Measurements from ENCODE around the gene KCNT1.

The KCNT1 gene

DNA sequence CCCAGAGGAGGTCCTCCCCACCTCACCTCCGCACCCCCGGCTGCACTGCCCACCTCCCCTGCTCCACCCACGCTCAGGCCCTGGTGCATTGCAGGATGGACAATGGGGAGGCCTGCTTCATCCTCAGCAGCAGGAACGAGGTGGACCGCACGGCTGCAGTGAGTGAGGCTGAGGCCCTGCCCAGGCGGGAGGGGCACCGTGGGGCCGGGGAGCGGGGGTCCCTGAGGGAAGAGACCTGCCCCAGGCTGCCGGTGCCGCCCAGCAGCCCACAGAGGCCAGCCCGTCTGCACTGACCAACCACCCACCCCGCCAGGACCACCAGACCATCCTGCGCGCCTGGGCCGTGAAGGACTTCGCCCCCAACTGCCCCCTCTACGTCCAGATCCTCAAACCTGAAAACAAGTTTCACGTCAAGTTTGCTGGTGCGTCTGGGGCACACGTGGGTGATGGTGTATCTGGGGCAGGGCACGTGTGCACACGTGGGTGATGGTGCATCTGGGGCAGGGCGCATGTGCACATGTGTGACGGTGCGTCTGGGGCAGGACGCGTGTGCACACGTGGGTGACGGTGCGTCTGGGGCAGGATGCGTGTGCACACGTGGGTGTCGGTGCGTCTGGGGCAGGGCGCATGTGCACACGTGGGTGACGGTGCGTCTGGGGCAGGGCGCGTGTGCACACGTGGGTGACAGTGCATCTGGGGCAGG is 66.7 kb downstream of the KCNT1 start:
- no peak for DNase-seq (ENCODE audit: low read depth)

DNA sequence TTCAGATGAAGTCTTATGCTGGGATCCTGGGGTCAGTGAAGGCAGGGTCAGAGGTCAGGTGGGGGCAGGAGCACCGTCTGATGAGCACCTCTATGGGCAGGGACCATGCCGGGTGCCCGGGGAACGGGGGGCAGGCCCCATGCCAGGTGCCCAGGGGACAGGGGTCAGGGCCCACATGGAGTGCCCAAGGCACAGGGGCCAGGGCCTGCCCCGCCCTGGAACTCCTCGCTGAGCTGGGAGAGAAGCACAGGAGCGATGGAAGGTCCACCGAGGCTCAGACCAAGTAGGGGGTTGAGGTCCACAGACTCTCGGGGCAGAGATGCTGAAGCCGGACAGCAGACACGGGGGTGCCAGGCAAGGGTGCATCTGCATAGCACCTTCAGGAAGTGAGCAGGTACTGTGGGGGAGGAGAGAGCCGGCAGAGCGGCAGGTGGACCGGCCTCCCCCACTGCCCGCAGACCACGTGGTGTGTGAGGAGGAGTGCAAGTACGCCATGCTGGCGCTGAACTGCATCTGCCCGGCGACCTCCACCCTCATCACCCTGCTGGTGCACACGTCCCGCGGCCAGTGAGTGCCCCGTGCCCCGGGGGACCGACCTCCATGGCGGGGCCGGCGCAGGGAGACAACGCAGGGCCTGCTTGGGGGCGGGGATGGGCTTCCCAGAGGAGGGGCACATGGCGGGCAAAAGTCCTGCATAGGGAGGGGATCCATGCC is 67.7 kb downstream of the KCNT1 start:
- DNase-seq (ENCODE audit: low read depth), result no peak

- no peak for DNase-seq (ENCODE audit: low read depth)
Measured at GRCh38 chr9:135770203-135770535, 68.2 kb downstream of the KCNT1 start.

DNA sequence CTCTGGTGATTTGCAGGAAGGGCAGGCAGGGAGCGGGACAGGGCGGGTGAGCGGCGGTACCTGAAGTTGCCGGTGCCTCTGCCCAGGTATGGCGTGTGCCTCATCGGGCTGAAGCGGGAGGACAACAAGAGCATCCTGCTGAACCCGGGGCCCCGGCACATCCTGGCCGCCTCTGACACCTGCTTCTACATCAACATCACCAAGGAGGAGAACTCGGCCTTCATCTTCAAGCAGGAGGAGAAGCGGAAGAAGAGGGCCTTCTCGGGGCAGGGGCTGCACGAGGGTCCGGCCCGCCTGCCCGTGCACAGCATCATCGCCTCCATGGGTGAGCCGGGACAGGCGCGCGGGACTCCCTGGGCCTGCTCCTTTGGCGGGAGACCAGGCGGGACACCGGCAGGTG is 68.8 kb downstream of the KCNT1 start:
- DNase-seq (ENCODE audit: low read depth), result no peak

GRCh38 chr9:135771401-135772051 is 69.5 kb downstream of the KCNT1 start:
- DNase-seq (ENCODE audit: low read depth), result no peak

- no peak for DNase-seq (ENCODE audit: low read depth)
Measured at GRCh38 chr9:135772056-135772646, 70.2 kb downstream of the KCNT1 start.

DNA sequence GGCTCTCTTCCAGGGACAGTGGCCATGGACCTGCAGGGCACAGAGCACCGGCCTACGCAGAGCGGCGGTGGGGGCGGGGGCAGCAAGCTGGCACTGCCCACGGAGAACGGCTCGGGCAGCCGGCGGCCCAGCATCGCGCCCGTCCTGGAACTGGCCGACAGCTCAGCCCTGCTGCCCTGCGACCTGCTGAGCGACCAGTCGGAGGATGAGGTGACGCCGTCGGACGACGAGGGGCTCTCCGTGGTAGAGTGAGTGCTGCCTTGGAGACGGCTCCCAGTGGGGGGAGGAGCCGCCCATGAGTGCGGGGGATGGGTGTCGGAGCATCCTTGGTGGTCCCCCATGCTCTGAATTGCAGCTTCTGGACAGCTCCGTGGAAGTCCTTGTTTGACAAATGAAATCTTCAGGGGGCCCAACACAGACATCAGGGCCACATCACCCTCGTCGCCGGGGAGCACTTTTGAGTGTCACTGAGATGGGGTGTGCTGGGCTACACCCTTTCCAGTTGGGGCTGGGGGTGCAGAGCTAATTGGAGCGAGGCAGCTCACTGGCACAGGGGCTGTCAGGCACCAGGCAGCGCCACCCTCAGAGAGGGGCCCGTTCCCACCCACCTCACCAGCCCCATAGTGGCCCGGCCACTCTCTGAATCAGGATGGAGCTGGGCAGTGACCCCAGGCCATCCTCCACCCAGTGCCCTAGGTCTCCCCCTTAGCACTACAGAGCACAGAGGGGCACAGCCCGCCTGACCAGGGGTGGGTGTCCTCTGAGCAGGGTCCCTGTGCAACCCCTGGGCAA is 70.9 kb downstream of the KCNT1 start:
- DNase-seq (ENCODE audit: low read depth), result no peak

- no peak for DNase-seq (ENCODE audit: low read depth)
Measured at GRCh38 chr9:135773530-135774238, 71.7 kb downstream of the KCNT1 start.

GRCh38 chr9:135774239-135774747 is 72.3 kb downstream of the KCNT1 start:
- DNase-seq (ENCODE audit: low read depth), result no peak

GRCh38 chr9:135774794-135775525 is 73.0 kb downstream of the KCNT1 start:
- no peak for DNase-seq (ENCODE audit: low read depth)

GRCh38 chr9:135775911-135776310 is 73.9 kb downstream of the KCNT1 start:
- DNase-seq (ENCODE audit: low read depth), result no peak

DNA sequence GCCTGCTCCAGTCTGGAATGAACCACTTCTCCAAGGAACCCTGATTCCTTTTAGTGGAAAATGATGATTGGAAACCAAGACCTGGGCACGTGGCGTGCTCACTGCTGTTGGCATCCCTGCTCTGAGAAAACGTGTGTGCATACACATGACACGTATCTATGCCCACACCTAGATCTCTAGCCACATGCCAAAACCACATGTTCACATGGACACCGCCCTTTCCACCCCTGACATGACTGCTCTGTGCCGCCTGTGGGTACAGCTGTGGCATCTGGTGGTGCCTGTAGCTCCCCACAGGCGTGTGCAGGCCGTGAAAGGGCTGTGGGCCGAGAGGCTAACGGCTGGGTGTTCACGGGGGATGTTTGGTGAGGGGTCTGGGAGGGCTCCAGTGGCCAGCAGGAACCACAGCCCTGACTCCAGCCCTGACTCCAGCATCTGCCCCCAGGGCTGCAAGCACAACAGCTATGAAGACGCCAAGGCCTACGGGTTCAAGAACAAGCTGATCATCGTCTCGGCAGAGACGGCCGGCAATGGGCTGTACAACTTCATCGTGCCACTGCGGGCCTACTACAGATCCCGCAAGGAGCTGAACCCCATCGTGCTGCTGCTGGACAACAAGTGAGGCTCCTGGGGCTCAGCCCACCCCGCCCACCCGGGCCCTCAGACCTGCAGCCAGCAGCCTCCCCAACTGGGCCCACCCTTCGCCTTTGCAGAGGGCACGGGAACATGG is 75.1 kb downstream of the KCNT1 start:
- no peak for DNase-seq (ENCODE audit: low read depth)

DNA sequence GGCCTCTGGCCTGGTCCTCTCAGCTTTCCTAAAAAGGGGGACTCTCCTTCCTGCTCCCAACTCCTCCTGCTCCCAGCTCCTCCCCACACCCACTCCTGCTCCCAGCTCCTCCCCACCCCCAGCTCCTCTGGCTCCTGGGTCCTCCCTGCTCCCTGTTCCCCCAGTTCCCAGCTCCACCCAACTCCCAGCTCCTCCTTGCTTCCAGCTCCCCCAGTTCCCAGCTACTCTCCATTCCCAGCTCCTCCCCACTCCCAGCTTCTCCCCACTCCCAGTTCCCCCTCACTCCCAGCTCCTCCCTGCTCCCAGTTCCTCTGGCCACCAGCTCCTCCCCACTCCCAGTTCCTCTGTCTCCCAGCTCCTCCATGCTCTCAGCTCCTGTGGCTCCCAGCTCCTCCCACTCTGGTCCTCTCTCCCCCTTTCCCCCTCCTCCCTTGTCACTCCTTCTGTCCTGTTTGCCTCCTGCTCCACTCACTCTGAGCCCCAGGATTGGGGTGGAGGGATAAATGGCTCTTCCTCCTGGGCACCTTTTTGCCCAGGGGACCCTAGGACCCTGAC is 75.7 kb downstream of the KCNT1 start:
- no peak for DNase-seq (ENCODE audit: low read depth)

- DNase-seq (ENCODE audit: low read depth), result no peak
Measured at GRCh38 chr9:135778421-135778820, 76.4 kb downstream of the KCNT1 start.

GRCh38 chr9:135779571-135779970 is 77.6 kb downstream of the KCNT1 start:
- no peak for DNase-seq (ENCODE audit: low read depth)

DNA sequence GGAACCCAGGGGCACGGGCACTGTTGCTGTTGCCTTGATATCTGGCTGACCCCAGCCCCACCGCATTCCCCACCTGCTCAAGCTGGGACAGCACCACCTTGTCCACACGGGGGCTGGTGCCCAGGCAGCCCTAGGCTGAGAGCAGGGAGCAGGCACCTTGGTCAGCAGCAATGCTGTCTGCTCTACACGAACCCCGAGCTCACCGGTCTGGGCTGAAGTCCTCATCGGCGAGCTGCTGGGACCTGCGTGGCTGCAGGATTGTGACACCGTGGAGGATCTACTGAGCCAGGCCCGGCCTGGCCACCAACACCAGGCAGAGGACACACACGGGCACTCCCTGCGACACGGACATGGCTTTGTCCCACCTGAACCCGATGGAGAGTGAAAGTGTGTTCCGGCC is 78.1 kb downstream of the KCNT1 start:
- DNase-seq (ENCODE audit: low read depth), result no peak

GRCh38 chr9:135780626-135781025 is 78.6 kb downstream of the KCNT1 start:
- no peak for DNase-seq (ENCODE audit: low read depth)

- no peak for DNase-seq (ENCODE audit: low read depth)
Measured at GRCh38 chr9:135782946-135783345, 81.0 kb downstream of the KCNT1 start.

DNA sequence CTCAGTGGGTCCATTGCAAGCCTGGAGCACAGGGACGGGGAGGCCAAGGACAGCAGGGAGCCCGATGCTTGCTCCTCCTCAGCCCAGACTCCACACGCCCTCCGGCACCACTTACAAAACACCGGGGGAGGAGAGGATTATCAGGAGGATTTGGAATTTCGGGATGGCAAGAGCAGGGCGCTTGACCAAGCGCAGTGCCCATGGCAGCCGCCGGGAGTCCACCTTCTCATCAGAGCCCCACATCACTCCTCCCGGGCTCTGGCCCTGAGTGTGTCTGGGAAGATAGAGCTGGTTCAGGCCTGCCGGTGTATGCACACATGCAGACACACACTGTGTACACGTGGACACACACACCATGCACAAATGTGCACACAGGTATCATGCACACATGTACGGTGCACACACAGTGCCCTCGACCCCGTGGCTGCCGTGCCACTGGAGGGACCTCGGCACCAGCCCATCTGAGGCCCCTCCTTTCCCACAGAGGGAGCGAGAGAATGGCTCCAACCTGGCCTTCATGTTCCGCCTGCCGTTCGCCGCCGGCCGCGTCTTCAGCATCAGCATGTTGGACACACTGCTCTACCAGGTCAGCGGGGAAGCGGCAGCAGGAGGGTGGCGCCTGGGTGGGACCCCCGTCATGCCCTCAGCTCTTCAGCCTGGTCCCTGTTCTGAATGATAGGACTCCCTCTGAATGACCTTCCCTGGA is 81.7 kb downstream of the KCNT1 start:
- DNase-seq (ENCODE audit: low read depth), result no peak
